WTC11 (cell line): ENCODE data around the gene PDGFRA.

Source experiments
- CREB1 ChIP-seq: sonication (generic); formaldehyde crosslinking; IDR thresholded peaks from 2 replicates; pipeline ENCODE4 v1.8.0; 2023; ENCODE audit warnings: mild to moderate bottlenecking, missing genetic modification reagents
- FOXP4 ChIP-seq: sonication (generic); formaldehyde crosslinking; IDR thresholded peaks from 2 replicates; pipeline ENCODE4 v1.8.0; 2022; ENCODE audit warnings: mild to moderate bottlenecking, missing genetic modification reagents
- ZNF121 ChIP-seq: sonication (generic); formaldehyde crosslinking; IDR thresholded peaks from 2 replicates; pipeline ENCODE4 v1.8.0; 2023; ENCODE audit warnings: missing genetic modification reagents
- TF ChIP-seq, protein P1 (sequence below): sonication (generic); formaldehyde crosslinking; IDR thresholded peaks from 2 replicates; pipeline ENCODE4 v1.8.1; 2022; ENCODE audit warnings: low read depth, missing genetic modification reagents, borderline replicate concordance
- TF ChIP-seq, protein P2 (sequence below): fragments of 200-600 bp; IDR thresholded peaks from 2 replicates; pipeline ENCODE4 v1.8.0; 2022; ENCODE audit warnings: antibody characterized with exemption

- TF ChIP-seq, protein P1, sequence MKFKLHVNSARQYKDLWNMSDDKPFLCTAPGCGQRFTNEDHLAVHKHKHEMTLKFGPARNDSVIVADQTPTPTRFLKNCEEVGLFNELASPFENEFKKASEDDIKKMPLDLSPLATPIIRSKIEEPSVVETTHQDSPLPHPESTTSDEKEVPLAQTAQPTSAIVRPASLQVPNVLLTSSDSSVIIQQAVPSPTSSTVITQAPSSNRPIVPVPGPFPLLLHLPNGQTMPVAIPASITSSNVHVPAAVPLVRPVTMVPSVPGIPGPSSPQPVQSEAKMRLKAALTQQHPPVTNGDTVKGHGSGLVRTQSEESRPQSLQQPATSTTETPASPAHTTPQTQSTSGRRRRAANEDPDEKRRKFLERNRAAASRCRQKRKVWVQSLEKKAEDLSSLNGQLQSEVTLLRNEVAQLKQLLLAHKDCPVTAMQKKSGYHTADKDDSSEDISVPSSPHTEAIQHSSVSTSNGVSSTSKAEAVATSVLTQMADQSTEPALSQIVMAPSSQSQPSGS: no peak
- TF ChIP-seq, protein P2, sequence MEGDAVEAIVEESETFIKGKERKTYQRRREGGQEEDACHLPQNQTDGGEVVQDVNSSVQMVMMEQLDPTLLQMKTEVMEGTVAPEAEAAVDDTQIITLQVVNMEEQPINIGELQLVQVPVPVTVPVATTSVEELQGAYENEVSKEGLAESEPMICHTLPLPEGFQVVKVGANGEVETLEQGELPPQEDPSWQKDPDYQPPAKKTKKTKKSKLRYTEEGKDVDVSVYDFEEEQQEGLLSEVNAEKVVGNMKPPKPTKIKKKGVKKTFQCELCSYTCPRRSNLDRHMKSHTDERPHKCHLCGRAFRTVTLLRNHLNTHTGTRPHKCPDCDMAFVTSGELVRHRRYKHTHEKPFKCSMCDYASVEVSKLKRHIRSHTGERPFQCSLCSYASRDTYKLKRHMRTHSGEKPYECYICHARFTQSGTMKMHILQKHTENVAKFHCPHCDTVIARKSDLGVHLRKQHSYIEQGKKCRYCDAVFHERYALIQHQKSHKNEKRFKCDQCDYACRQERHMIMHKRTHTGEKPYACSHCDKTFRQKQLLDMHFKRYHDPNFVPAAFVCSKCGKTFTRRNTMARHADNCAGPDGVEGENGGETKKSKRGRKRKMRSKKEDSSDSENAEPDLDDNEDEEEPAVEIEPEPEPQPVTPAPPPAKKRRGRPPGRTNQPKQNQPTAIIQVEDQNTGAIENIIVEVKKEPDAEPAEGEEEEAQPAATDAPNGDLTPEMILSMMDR: no peak
- TF ChIP-seq CREB1 (no peak), ZNF121 (CRISPR knock-in tag) (no peak), FOXP4 (CRISPR knock-in tag) (no peak)
Measured at GRCh38 chr4:54317690-54318089, 88.6 kb downstream of the PDGFRA start.
